HG03571 (cell line): ENCODE data around the gene SLC34A1.

Experiments
- ATAC-seq: cut with Tn5 transposase; IDR thresholded peaks from one replicate; pipeline ENCODE4 v1.9.1; 2021; ENCODE audit not compliant: unreplicated experiment

SLC34A1 gene

GRCh38 chr5:177385720-177386119 is 1.5 kb downstream of the SLC34A1 start:
- ATAC-seq, result no peak

- ATAC-seq, result no peak
These were observed 2.3 kb downstream of the SLC34A1 start for GRCh38 chr5:177386542-177386941.

GRCh38 chr5:177387405-177387804 is 3.2 kb downstream of the SLC34A1 start:
- no peak for ATAC-seq

GRCh38 chr5:177388521-177389052 is 4.4 kb downstream of the SLC34A1 start:
- no peak for ATAC-seq

GRCh38 chr5:177389241-177390169 is 5.3 kb downstream of the SLC34A1 start:
- ATAC-seq, result no peak

- ATAC-seq, result peak; percentile 68
These were observed 6.4 kb downstream of the SLC34A1 start for GRCh38 chr5:177390363-177391300.

GRCh38 chr5:177392765-177393164 is 8.5 kb downstream of the SLC34A1 start:
- ATAC-seq, result no peak

GRCh38 chr5:177393206-177393765 is 9.1 kb downstream of the SLC34A1 start:
- ATAC-seq, result no peak

- no peak for ATAC-seq
These were observed 9.8 kb downstream of the SLC34A1 start for GRCh38 chr5:177393990-177394389.

GRCh38 chr5:177396078-177396477 is 11.8 kb downstream of the SLC34A1 start:
- ATAC-seq, result no peak

GRCh38 chr5:177396807-177397206 is 12.6 kb downstream of the SLC34A1 start:
- ATAC-seq, result no peak

- ATAC-seq, result no peak
These were observed 13.7 kb downstream of the SLC34A1 start for GRCh38 chr5:177397875-177398390.

- ATAC-seq, result no peak
These were observed 16.0 kb downstream of the SLC34A1 start, which contains the start of gene PFN3 for GRCh38 chr5:177399997-177400868. PFN3 (minus strand) TSS chr5:177400661; CDS start chr5:177400576, 85 bp downstream.

- no peak for ATAC-seq
These were observed 18.2 kb downstream of the SLC34A1 start for GRCh38 chr5:177402271-177403043.

GRCh38 chr5:177403102-177403791 is 19.0 kb downstream of the SLC34A1 start:
- ATAC-seq, result peak; percentile 20

- ATAC-seq, result peak; percentile 76
These were observed 19.8 kb downstream of the SLC34A1 start for GRCh38 chr5:177403792-177404640.

GRCh38 chr5:177404641-177405179 is 20.5 kb downstream of the SLC34A1 start:
- no peak for ATAC-seq
